H1 (cell line): ENCODE measurements around the gene ARHGAP1. TPM values are rescaled to one million over a fixed set of nuclear protein-coding genes. Genes with fewer than 3 reads are reported as not detected.

ENCODE experiments used
- polyA plus RNA-seq, 7 experiments: library from polyadenylated mRNA; depleted of rRNA in 3 of 7; stranded (reverse) in 5 of 7; unstranded in 2 of 7; fragments of >200 nt in 5 of 7; fragments of 200-250 nt in 2 of 7; gene quantifications; 1 replicate in 5 of 7; 2 replicates in 1 of 7; 4 replicates in 1 of 7; pipeline versions ENCODE4 v1.2.1 to v1.2.3, GENCODE V29; 2011 to 2013; ENCODE audit warnings: missing spikeins in 2 of 7, mixed read lengths in 2 of 7
- total RNA-seq: library from RNA; stranded (reverse); fragmentation: NEBNext Ultra II Directional; extraction: Animal tissue kit (Norgen Biotek cat#: 25700); gene quantifications from 2 replicates; pipeline ENCODE4 v1.2.1, GENCODE V29; 2021
- TF ChIP-seq, protein P1 (sequence below): IDR thresholded peaks from 2 replicates; pipeline ENCODE4 v1.6.1; 2012; ENCODE audit warnings: low read length, inconsistent platforms

ARHGAP1 gene
- total and polyA plus RNA-seq, 2 of the 8 experiments (the other 6 are each of a cell fraction or from before 2014, with no cell fraction given) = 28.6 to 58.8 TPM

- TF ChIP-seq, protein P1, sequence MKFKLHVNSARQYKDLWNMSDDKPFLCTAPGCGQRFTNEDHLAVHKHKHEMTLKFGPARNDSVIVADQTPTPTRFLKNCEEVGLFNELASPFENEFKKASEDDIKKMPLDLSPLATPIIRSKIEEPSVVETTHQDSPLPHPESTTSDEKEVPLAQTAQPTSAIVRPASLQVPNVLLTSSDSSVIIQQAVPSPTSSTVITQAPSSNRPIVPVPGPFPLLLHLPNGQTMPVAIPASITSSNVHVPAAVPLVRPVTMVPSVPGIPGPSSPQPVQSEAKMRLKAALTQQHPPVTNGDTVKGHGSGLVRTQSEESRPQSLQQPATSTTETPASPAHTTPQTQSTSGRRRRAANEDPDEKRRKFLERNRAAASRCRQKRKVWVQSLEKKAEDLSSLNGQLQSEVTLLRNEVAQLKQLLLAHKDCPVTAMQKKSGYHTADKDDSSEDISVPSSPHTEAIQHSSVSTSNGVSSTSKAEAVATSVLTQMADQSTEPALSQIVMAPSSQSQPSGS = no peak
Observed at GRCh38 chr11:46675949-46676348, 24.5 kb downstream of the ARHGAP1 start (continued).
